Limb (tissue), 2 donors: Measurements from ENCODE around the gene TAS2R46.
"Not testable (repeated sequence)": the region's sequence is repeated elsewhere in the genome, so short reads cannot be mapped to it uniquely, and the experiment has no call there.

Source experiments
- DNase-seq, 2 donors: peaks; one replicate each; pipeline ENCODE4 v3.0.0-alpha.2; 2016; ENCODE audit errors: extremely low spot score in 2 of 2

Gene TAS2R46, protein sequence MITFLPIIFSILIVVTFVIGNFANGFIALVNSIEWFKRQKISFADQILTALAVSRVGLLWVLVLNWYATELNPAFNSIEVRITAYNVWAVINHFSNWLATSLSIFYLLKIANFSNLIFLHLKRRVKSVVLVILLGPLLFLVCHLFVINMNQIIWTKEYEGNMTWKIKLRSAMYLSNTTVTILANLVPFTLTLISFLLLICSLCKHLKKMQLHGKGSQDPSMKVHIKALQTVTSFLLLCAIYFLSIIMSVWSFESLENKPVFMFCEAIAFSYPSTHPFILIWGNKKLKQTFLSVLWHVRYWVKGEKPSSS

DNA sequence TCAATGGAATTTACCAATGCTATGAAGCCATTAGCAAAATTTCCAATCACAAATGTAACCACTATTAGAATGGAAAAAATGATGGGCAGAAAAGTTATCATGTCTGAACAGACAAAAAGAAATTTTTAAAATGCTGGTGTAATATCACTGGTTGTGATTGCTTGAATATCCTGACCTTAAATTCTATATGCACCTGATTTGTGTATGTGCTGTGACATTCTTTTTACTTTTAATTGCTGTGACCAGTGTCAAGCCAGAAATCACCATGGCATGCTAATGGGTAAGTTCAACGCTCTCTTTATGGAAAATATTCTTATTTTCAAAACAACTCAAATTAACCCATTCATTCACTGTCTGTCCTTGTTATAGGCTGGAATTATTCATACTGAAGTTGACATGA is at the start of gene TAS2R46:
TSS of gene TAS2R46 (minus strand) at position 101 of the 400 bp plus-strand sequence. CDS start at position 101, 0 bp downstream.
- not testable (repeated sequence) for DNase-seq

DNA sequence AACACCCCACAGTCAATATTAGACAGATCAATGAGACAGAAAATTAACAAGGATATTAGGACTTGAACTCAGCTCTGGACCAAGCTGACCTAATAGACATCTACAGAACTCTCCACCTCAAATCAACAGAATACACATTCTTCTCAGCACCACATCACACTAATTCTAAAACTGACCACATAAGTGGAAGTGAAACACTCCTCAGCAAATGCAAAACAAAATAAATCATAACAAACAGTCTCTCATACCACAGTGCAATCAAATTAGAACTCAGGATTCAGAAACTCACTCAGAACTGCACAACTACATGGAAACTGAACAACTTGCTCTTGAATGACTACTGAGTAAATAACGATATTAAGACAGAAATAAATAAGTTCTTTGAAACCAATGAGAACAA is 49.1 kb upstream of the TAS2R46 start:
- DNase-seq, result not testable (repeated sequence)

DNA sequence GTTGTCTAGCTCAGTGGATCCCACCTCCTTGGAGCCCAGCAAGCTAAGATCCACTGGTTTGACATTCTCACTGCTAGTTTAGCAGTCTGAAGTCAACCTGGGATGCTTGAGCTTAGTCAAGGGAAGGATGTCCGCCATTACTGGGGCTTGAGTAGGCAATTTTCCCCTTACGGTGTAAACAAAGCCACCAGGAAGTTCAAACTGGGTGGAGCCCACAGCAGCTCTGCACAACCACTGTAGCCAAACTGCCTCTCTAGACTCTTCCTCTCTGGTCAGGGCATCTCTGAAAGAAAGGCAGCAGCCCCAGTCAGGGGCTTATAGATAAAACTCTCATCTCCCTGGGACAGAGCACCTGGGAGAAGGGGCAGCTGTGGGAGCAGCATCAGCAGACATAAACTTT is 46.8 kb upstream of the TAS2R46 start:
- DNase-seq, result no peak

DNA sequence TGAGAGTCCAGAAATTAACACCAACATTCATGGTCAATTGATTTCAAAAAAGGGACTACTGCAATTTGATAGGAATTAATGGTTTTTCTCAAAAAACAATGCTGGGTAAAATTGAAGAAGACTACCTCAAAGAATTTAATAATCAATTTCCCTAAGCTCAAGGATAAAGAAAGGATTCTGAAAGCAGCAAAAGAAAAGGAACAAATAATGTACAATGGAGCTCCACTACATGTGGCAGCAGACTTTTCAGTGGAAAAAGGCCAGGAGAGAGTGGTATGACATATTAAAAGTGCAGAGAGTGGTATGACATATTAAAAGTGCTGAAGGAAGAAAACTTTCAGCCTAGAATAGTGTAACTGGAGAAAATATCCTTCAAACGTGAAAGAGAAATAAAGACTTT is 45.6 kb upstream of the TAS2R46 start:
- DNase-seq, result no peak

DNA sequence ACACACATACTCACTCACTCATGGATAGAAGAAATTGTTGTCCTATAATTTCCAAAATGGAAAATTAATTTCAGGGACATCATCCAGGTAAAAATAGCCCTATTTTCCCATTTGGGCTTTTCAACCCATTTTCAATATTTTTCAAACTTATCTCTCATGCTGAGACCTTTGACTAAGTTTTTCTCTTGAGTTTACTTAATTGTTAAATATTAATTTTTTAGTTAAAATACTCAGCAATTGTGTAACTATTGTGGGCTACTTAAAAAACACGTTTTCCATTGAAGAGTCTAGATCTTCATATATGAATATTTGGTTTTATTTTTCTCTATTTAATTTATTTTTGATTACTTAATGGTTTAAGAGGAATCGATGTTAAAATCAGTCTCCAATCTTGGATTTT is 44.2 kb upstream of the TAS2R46 start:
- DNase-seq, result no peak

DNA sequence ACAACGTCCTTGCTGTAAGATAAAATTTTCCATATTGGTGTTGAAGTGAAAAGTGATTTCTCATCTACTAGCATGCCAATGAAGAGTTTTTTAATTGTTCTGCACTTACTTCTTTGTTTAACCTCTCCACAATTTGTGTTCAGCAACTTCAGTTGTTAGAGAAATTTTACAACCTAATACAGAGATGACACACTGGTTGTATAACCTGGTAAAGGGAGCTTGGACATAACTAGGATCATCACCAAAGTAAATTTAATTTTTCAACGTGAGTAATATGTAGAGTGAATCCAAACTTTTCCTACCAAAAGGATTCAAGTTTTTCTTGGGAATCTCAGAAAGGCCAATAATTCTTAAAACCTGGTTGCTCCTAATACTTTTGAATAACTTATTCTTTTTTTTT is 43.5 kb upstream of the TAS2R46 start:
- no peak for DNase-seq

DNA sequence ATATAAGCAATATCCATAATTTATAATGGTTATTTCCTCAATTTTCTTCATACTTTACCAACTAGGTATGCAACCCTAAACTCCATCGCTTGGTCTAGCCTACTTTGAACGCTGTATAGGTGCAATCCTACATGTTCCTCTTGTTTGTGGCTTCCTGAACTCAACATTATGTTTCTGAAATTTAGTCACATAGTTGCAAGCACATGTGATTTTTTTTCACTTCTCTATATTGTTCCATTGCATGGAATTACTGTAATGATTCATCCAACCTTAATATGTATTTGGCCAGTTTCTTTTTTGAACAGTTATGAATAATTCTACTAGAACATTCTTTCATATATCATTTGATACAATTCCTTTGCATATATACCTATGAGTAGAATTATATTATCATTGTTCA is 32.8 kb upstream of the TAS2R46 start:
- DNase-seq, result not testable (repeated sequence)

DNA sequence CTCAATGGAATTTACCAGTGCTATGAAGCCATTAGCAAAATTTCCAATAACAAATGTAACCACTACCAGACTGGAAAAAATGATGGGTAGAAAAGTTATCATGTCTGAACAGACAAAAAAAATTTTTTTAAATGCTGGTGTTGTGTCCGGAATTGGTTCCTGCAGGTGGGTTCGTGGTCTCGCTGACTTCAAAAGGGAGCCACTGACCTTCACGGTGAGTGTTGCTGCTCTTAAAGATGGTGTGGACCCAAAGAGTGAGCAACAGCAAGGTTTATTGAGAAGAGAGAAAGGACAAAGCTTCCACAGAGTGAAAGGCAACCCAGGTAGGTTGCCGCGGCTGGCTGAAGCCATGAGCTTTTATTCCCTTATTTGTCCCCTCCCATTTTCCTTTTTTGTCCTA is 30.0 kb upstream of the TAS2R46 start, which contains the start of gene TAS2R43:
TSS of gene TAS2R43 (minus strand) at position 186 of the 400 bp plus-strand sequence. CDS start at position 102, 84 bp downstream.
- DNase-seq, result no peak

DNA sequence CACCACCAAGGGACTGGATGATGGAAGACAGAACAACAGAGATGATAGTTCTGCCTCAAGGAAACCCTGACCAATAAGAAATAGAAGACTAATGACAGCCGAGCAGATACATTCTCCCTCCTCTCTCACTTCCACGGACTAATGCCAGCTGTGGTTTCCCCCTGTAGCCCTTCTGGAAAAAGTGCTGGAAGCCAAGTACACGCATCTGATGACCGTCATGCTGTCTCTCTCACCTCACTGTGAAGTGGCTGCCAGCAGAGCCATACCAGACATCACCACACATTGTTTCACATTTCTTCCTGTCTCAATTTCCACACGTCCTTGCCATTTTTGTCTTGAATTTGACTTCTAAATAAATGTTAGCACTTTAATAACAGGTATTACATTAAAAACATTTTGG is 27.2 kb upstream of the TAS2R46 start:
- DNase-seq, result no peak

DNA sequence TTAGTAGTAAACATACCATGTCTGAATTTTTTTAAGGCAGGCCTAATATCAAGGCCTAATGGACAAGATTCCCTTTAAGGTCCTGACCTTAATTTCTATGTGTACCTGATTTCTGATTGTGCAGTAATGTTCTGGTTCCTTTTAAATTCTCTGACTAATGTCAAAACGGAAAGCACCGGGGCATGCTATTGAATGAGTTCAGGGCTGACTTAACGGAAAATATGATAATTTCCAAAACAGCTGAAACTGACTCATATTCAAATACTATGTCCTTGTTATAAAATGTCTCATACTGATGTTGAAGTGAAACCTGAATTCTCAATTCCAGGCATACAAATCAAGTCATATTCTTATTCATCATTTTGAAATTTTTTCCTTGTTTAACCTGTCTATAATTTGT is 23.3 kb upstream of the TAS2R46 start:
- no peak for DNase-seq

DNA sequence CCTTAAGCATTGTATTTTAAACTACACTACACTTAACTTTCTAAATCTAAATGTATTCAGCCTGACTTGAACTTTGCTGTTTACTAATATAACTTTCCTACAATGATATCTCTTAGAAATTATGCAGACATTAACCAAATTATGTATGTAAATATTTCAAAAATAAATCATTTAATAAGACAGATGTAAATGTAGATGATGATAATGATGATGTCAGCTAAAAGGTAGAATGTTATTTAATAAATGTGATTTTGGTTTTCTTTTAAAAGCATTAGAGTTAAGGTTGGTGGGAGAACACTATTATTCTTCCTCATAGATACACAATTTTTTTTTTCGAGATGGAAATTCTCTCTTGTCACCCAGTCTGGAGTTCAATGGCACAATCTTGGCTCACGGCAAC is 19.9 kb upstream of the TAS2R46 start:
- no peak for DNase-seq

DNA sequence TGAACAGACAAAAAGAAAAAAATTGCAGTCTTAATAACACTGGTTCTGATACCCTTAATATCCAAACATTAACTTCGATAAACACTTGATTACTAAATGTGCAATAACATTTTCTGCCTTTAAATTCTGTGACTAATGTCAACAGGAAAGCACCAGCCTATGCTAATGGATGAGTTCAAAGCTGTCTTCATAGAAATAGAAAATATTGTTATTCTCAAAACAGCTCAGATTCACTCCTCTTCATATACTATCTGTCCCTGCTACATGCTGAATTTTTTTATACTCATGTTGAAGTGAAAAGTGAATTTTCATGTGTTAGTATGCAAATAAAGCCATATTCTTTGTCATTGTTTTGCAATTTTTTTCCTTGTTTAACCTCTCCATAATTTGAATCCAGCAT is 16.2 kb upstream of the TAS2R46 start:
- no peak for DNase-seq

DNA sequence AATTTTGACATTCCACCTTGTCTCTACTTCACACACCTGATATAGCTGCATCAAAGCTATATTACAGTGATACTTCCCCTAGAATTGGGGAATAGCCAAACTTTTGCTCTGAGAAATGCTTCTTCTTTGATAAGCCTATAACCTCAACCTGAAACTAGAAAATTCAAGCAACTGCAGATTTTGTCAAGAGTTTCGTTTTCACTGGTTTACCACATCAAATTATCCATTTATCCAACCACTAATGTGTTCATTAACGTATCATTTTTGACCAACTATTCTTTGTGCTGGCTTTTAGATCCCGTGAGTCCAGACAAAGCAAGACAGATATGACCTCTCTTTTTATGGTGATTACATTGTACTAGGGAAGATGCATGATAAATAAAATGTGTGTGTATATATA is 13.5 kb upstream of the TAS2R46 start:
- no peak for DNase-seq

DNA sequence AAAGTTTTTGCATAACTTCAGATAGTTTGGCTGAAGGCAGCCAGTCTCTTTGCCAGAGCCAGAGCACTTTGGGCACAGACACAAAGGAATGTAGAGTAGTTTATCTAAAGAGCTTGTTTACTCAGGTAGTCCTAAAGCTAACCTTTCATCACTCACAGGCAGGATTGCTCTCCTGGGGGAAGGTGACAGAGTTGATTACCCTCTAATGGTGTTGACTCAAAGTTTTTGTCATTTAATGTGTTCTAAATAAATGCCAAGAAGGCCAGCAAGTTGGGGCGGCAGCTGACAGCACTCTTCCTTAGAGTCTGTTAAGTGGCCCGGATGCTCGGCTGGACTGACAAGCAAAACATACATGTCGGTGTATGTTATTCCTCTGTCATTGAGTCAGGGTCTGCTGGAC is 9.3 kb upstream of the TAS2R46 start:
- DNase-seq, result no peak

DNA sequence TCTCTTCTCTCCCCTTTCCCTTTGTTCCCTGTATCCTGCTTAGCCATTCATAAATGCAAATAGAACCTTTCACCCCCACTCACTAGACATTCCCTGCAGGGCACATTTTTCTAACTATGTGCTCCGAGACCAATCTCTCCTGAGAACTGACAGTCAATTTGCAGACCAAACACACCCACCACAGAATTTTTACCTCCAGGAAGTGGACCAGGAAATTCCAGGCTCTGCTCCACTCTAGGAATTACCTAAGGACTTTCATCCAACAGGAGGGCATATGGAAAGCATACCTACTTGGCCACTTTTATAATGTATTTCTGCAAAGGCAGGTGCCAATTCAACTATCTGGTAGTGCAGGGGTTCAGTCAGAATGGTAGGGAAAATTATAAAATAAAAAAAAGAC is 8.9 kb upstream of the TAS2R46 start:
- no peak for DNase-seq

DNA sequence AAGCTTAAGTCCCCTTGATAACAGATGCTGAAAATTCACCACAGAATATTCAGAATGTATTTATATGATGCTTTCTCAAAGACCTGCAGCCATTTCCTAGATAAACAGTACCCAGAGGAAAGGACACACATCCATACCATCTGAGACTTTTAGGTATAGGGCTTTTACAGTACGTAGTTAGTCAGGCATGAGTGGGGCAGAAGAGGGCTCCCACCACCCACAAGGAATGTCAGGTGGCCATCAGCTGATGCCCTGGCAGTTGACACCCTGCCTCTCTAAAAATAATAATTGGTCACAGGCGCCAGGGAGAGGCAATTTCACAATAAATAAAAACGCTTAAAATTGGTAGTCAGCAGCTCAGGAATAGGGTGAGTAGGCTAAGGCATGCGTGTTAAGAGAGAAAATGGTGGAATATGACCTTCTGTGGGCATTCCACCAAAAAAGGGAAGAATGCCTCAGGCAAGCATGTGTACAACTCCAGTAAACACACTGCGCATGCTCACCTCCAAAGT is 7.8 kb upstream of the TAS2R46 start:
- no peak for DNase-seq

DNA sequence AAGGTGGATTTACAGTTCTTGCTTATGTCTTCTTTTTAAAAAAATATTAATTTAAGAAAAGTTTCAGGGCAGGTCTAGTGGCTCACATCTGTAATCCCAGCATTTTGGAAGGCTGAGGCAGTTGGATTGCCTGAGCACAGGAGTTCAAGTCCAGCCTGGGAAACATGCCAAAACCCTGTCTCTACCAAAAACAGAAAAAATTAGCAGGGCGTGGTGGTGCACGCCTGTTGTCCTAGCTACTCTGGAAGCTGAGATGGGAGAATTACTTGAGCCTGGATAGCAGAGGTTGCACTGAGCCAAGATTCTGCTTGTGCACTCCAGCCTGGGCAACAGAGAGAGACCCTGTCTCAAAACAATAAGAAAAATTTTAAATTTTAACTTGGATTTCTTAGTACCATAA is 5.4 kb upstream of the TAS2R46 start:
- no peak for DNase-seq

DNA sequence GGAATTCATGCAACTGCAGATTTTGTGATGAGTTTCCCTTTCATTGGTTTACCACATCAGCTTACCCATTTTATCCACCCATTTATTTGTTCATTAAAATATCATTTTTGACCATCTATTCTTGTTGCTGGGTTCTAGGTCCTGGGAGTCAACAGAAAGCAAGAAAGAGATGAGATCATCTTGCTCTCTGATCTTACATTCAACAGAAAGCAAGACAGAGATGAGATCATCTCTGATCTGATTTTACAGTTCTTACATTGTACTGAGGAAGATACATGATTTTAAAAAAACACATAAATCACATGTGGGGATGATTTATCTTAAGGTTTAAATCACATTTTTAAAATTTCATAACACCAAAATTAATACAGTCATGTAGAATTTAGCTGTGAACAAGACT is 2.3 kb downstream of the TAS2R46 start:
- DNase-seq, result no peak

DNA sequence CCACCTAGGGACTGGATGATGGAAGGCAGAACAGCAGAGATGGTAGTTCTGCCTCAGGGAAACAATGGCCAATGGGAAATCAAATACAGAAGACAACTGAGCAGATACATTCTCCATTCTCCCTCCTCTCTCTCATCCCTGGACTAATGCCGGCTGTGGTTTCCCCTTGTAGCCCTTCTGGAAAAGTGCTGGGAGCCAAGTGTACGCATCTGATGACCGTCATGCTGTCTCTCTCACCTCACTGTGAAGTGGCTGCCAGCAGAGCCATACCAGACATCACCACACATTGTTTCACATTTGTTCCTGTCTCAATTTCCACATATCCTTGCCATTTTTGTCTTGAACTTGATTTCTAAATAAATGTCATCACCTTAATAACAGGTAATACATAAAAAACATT is 3.1 kb downstream of the TAS2R46 start:
- DNase-seq, result no peak

DNA sequence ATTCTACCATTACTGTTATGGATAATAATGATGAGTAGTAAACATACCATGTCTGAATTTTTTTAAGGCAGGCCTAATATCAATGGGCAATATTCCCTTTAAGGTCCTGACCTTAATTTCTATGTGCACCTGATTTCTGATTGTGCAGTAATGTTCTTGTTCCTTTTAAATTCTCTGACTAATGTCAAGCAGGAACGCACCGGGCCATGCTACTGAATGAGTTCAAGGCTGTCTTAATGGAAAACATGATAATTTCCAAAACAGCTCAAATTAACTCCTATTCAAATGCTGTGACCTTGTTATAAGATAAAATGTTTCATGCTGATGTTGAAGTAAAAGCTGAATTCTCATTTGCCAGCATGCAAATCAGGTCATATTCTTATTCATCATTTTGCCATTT is 6.8 kb downstream of the TAS2R46 start:
- DNase-seq, result no peak

DNA sequence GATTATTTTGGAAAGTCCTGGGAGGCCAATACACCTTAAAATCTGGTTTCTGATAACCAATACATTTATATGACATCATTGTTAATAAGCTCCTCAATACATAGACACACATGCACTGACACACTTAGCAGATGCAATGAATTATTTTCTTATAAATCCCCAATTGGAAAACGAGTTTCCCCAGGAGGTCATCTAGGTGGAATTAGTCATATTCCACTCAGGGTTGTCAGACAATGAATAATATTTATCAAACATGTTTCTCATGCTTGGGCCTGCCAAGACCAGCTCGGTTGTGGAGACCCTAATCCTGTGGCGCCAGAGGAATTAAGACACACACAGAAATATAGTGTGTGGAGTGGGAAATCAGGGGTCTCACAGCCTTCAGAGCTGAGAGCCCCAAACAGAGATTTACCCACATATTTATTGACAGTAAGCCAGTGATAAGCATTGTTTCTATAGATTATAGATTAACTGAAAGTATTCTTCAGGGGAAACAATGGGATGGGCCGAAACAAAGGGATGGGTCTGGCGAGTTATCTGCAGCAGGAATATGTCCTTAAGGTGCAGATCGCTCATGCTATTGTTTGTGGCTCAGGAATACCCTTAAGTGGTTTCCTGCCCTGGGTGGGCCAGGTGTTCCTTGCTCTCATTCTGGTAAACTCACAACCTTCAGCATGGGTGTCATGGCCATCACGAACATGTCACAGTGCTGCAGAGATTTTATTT is 12.1 kb downstream of the TAS2R46 start:
- DNase-seq, result not testable (repeated sequence)

DNA sequence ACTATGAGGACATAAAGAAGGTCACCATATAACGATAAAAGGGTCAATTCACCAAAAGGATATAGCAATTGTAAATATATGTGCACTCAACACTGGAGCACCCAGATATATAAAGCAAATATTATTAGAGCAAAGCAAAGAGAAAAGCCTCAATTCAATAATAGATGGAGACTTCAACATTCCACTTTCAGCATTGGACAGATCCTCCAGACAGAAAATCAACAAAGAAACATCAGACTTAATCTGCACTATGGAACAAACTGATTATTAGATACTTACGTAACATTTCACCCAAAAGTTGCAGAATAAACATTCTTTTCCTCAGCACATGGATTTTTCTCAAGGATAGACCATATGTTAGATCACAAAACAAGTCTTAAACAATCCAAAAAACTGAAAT is 20.7 kb downstream of the TAS2R46 start:
- not testable (repeated sequence) for DNase-seq

DNA sequence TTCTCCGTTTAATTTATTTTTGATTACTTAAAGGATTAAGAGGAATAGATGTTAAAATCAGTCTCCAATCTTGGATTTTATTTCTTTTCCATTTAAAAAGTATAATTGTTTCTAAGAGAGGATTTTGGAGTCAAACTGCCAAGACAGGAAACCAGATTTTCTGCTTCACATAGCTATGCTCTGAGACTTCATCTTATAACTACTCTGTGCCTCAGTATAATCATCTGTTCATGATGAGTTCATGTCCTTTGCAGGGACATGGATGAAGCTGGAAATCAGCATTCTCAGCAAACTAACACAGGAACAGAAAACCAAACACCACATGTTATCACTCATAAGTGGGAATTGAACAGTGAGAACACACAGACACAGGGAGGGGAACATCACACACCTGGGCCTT is 21.9 kb downstream of the TAS2R46 start:
- DNase-seq, result no peak
